Activated CD4-positive, alpha-beta T cell treated with anti-CD3 and anti-CD28 coated beads, Interleukin-2, Interleukin-6, amounts not matched to agents 100 ng/mL and 50 ng/mL, durations not matched to agents 16 hours and 8 hours (primary cell): ENCODE data around the gene NOD1.
"Not testable (repeated sequence)": the region's sequence is repeated elsewhere in the genome, so short reads cannot be mapped to it uniquely, and the experiment has no call there.

Experiments
- DNase-seq: peaks from one replicate; pipeline ENCODE4 v3.0.0-alpha.2; 2020

NOD1 gene

GRCh38 chr7:30478349-30479201 lies at the start of gene NOD1:
TSS of gene NOD1 (minus strand) at chr7:30478784. CDS start at chr7:30456921, 21,863 bp downstream.
- peak; percentile 81 for DNase-seq

- not testable (repeated sequence) for DNase-seq
These were observed 48.7 kb upstream of the NOD1 start for GRCh38 chr7:30527297-30527696.

- no peak for DNase-seq
These were observed 47.6 kb upstream of the NOD1 start for GRCh38 chr7:30526163-30526562.

GRCh38 chr7:30525429-30525828 lies 46.8 kb upstream of the NOD1 start:
- no peak for DNase-seq

- DNase-seq: no peak
These were observed 46.0 kb upstream of the NOD1 start for GRCh38 chr7:30524545-30524944.

- DNase-seq: no peak
These were observed 44.9 kb upstream of the NOD1 start for GRCh38 chr7:30523466-30523865.

- DNase-seq: no peak
These were observed 43.6 kb upstream of the NOD1 start for GRCh38 chr7:30522159-30522558.

- DNase-seq: no peak
These were observed 42.9 kb upstream of the NOD1 start for GRCh38 chr7:30521532-30521931.

- DNase-seq: no peak
These were observed 40.5 kb upstream of the NOD1 start for GRCh38 chr7:30519122-30519521.

- no peak for DNase-seq
These were observed 37.2 kb upstream of the NOD1 start for GRCh38 chr7:30515761-30516160.

GRCh38 chr7:30514776-30515175 lies 36.2 kb upstream of the NOD1 start:
- DNase-seq: no peak

- no peak for DNase-seq
These were observed 35.6 kb upstream of the NOD1 start for GRCh38 chr7:30514177-30514576.

GRCh38 chr7:30513762-30514161 lies 35.2 kb upstream of the NOD1 start:
- DNase-seq: no peak

- no peak for DNase-seq
These were observed 33.5 kb upstream of the NOD1 start for GRCh38 chr7:30511973-30512662.

GRCh38 chr7:30511494-30511893 lies 32.9 kb upstream of the NOD1 start:
- no peak for DNase-seq

GRCh38 chr7:30510124-30511075 lies 31.8 kb upstream of the NOD1 start:
- peak; percentile 47 for DNase-seq

- DNase-seq: not testable (repeated sequence)
These were observed 30.7 kb upstream of the NOD1 start for GRCh38 chr7:30509171-30509857.

GRCh38 chr7:30507346-30507900 lies 28.8 kb upstream of the NOD1 start:
- not testable (repeated sequence) for DNase-seq

GRCh38 chr7:30505174-30505697 lies 26.7 kb upstream of the NOD1 start:
- no peak for DNase-seq

GRCh38 chr7:30504301-30505173 lies 26.0 kb upstream of the NOD1 start, which contains the start of gene GGCT:
TSS of gene GGCT (minus strand) at chr7:30504829. CDS start at chr7:30504709, 120 bp downstream.
- DNase-seq: peak; percentile 99
